CD4-positive, CD25-positive, alpha-beta regulatory T cell (primary cell): Measurements from ENCODE around the gene EFL1. TPM values are rescaled to one million over a fixed set of nuclear protein-coding genes. Genes with fewer than 3 reads are reported as not detected.
"Not testable (repeated sequence)": the region's sequence is repeated elsewhere in the genome, so short reads cannot be mapped to it uniquely, and the experiment has no call there.

Experiments used
- ATAC-seq, 2 donors: fragments of 150-1000 bp; cut with Tn5 transposase; one replicate each; pipeline ENCODE4 v1.10.0; 2021; ENCODE audit warnings: low read depth in 2 of 2, moderate number of reproducible peaks in 2 of 2, moderate library complexity in 1 of 2
- DNase-seq, 3 donors: peaks; one replicate each; pipeline versions ENCODE4 v3.0.0 to v3.0.0-alpha.2; 2012 to 2022; ENCODE audit warnings: mixed read lengths in 1 of 3
- H3K27ac ChIP-seq: one replicate; pipeline ENCODE4 v1.7.0; 2013; ENCODE audit warnings: mild to moderate bottlenecking, low read length; ENCODE audit not compliant: insufficient read depth, poor library complexity, severe bottlenecking
- H3K27me3 ChIP-seq: one replicate; pipeline ENCODE4 v1.7.0; 2013; ENCODE audit warnings: low read length; ENCODE audit not compliant: control insufficient read depth, insufficient read depth
- H3K36me3 ChIP-seq: one replicate; pipeline ENCODE4 v1.7.0; 2013; ENCODE audit warnings: mild to moderate bottlenecking, low read length, moderate library complexity; ENCODE audit not compliant: control insufficient read depth, insufficient read depth
- H3K4me1 ChIP-seq: 2 replicates; pipeline ENCODE4 v1.7.0; 2013; ENCODE audit warnings: mild to moderate bottlenecking, low read length; ENCODE audit not compliant: insufficient read depth, control insufficient read depth, poor library complexity, severe bottlenecking
- H3K4me3 ChIP-seq: one replicate; pipeline ENCODE4 v1.7.0; 2013; ENCODE audit warnings: low read depth, mild to moderate bottlenecking, low read length, moderate library complexity
- H3K9me3 ChIP-seq, 2 experiments: 1 replicate in 1 of 2; 2 replicates in 1 of 2; pipeline ENCODE4 v1.7.0; 2013; ENCODE audit warnings: low read length in 2 of 2, mild to moderate bottlenecking in 1 of 2, moderate library complexity in 1 of 2; ENCODE audit not compliant: control insufficient read depth in 2 of 2
- H3K27ac Mint-ChIP-seq, 3 donors: one replicate each; pipeline ENCODE4 v1.8.0; 2020 to 2022; ENCODE audit warnings: mild to moderate bottlenecking in 3 of 3, mixed read lengths in 3 of 3, moderate library complexity in 2 of 3
- H3K27me3 Mint-ChIP-seq: one replicate; pipeline ENCODE4 v1.8.0; 2022; ENCODE audit warnings: mild to moderate bottlenecking, mixed read lengths
- H3K36me3 Mint-ChIP-seq: one replicate; pipeline ENCODE4 v1.8.0; 2020; ENCODE audit warnings: mixed read lengths
- H3K4me1 Mint-ChIP-seq, 4 donors: one replicate each; pipeline ENCODE4 v1.8.0; 2020 to 2022; ENCODE audit warnings: mixed read lengths in 4 of 4, mild to moderate bottlenecking in 1 of 4
- H3K4me3 Mint-ChIP-seq, 4 donors: one replicate each; pipeline ENCODE4 v1.8.0; 2020 to 2022; ENCODE audit warnings: mild to moderate bottlenecking in 4 of 4, mixed read lengths in 4 of 4, moderate library complexity in 3 of 4
- H3K9me3 Mint-ChIP-seq, 7 donors: one replicate each; pipeline ENCODE4 v1.8.0; 2020 to 2022; ENCODE audit warnings: mixed read lengths in 7 of 7, mild to moderate bottlenecking in 3 of 7, moderate library complexity in 2 of 7
- polyA plus RNA-seq, 4 donors: library from polyadenylated mRNA; unstranded; fragments of 300-500 nt; fragmentation: Illumina TruSeq; gene quantifications; one replicate each; pipeline ENCODE4 v1.2.3, GENCODE V29; 2021
- total RNA-seq: library from RNA; stranded (reverse); gene quantifications from one replicate; pipeline ENCODE4 v1.2.3, GENCODE V29; 2022

Gene EFL1
- total and polyA plus RNA-seq, 5 donors from 2014 or later: 11.6 to 18.2 (median 16.3) TPM

GRCh38 chr15:82228750-82229149 lies 33.8 kb downstream of the EFL1 start:
- DNase-seq (no peak), ATAC-seq (no peak)
- H3K36me3 Mint-ChIP-seq: peaks cover 44% of the 10 kb centered on the region
- H3K9me3 Mint-ChIP-seq: no peaks in the 10 kb centered on the region
- H3K4me3 Mint-ChIP-seq: no peak overlapping the region
- no peaks in the 10 kb centered on the region for H3K27me3 Mint-ChIP-seq
- Histone ChIP-seq H3K27ac (no peak overlapping the region), H3K27me3 (no peaks in the 10 kb centered on the region), H3K36me3 (peaks cover 35% of the 10 kb centered on the region), H3K9me3 (no peaks in the 10 kb centered on the region), H3K4me3 (no peak overlapping the region), H3K4me1 (no peaks in the 10 kb centered on the region)
- H3K27ac Mint-ChIP-seq: no peak overlapping the region
- peaks cover 0 to 7% (median 6%) of the 10 kb centered on the region in 4 donors for H3K4me1 Mint-ChIP-seq

GRCh38 chr15:82221535-82221934 lies 41.0 kb downstream of the EFL1 start:
- not testable (repeated sequence) for H3K27ac ChIP-seq, H3K4me3 ChIP-seq, H3K27me3 Mint-ChIP-seq, H3K4me1 ChIP-seq, H3K9me3 ChIP-seq, H3K9me3 Mint-ChIP-seq, H3K4me3 Mint-ChIP-seq, H3K4me1 Mint-ChIP-seq, ATAC-seq, H3K27me3 ChIP-seq
- DNase-seq: peak in 2 of 3 donors; percentile 7 to 62
- peaks cover 26% of the 10 kb centered on the region for H3K36me3 ChIP-seq
- Mint-ChIP-seq H3K27ac (peak overlapping the region; percentile 26 to 83 (median 64)), H3K36me3 (peaks cover 51% of the 10 kb centered on the region)

GRCh38 chr15:82216092-82216491 lies 46.4 kb downstream of the EFL1 start:
- ATAC-seq, H3K4me1 ChIP-seq, DNase-seq, H3K9me3 Mint-ChIP-seq, H3K27me3 Mint-ChIP-seq, H3K4me3 ChIP-seq, H3K9me3 ChIP-seq, H3K4me3 Mint-ChIP-seq, H3K4me1 Mint-ChIP-seq, H3K27ac Mint-ChIP-seq, H3K27me3 ChIP-seq, H3K27ac ChIP-seq: not testable (repeated sequence)
- peaks cover 62% of the 10 kb centered on the region for H3K36me3 Mint-ChIP-seq
- H3K36me3 ChIP-seq: peaks cover 37% of the 10 kb centered on the region

- H3K27me3 Mint-ChIP-seq: not testable (repeated sequence)
- H3K36me3 Mint-ChIP-seq: peaks cover 51% of the 10 kb centered on the region
Observed at GRCh38 chr15:82212201-82212600, 50.3 kb downstream of the EFL1 start.

GRCh38 chr15:82210066-82210597 lies 52.4 kb downstream of the EFL1 start:
- not testable (repeated sequence) for H3K4me3 ChIP-seq, H3K27me3 ChIP-seq, H3K27ac Mint-ChIP-seq, DNase-seq, H3K4me1 ChIP-seq, H3K27ac ChIP-seq, H3K9me3 ChIP-seq, H3K9me3 Mint-ChIP-seq, H3K4me3 Mint-ChIP-seq, ATAC-seq, H3K27me3 Mint-ChIP-seq
- peaks cover 0 to 11% (median 4%) of the 10 kb centered on the region in 4 donors for H3K4me1 Mint-ChIP-seq
- peaks cover 13% of the 10 kb centered on the region for H3K36me3 ChIP-seq
- peaks cover 40% of the 10 kb centered on the region for H3K36me3 Mint-ChIP-seq

More at GRCh38 chr15:82212201-82212600, 50.3 kb downstream of the EFL1 start:
- H3K27ac ChIP-seq, H3K9me3 ChIP-seq, H3K4me3 ChIP-seq, H3K27ac Mint-ChIP-seq, H3K27me3 ChIP-seq, H3K9me3 Mint-ChIP-seq, H3K4me1 ChIP-seq, H3K4me1 Mint-ChIP-seq, ATAC-seq, H3K4me3 Mint-ChIP-seq, DNase-seq: not testable (repeated sequence)
- H3K36me3 ChIP-seq: peaks cover 16% of the 10 kb centered on the region

- H3K9me3 ChIP-seq: not testable (repeated sequence)
Observed at GRCh38 chr15:82204575-82204974, 58.0 kb downstream of the EFL1 start.

GRCh38 chr15:82197733-82198594 lies 64.6 kb downstream of the EFL1 start:
- Histone ChIP-seq H3K9me3 (no peaks in the 10 kb centered on the region), H3K27ac (no peak overlapping the region), H3K4me1 (no peaks in the 10 kb centered on the region), H3K4me3 (no peak overlapping the region), H3K27me3 (no peaks in the 10 kb centered on the region), H3K36me3 (peaks cover 3% of the 10 kb centered on the region)
- Mint-ChIP-seq H3K9me3 (no peaks in the 10 kb centered on the region), H3K4me1 (peaks cover 0 to 5% (median 2%) of the 10 kb centered on the region in 4 donors), H3K36me3 (peaks cover 11% of the 10 kb centered on the region), H3K27me3 (no peaks in the 10 kb centered on the region), H3K4me3 (no peak overlapping the region), H3K27ac (no peak overlapping the region)
- ATAC-seq (peak; percentile 34 to 47), DNase-seq (peak; percentile 26 to 72 (median 40))

More at GRCh38 chr15:82204575-82204974, 58.0 kb downstream of the EFL1 start:
- not testable (repeated sequence) for H3K36me3 ChIP-seq, H3K27me3 ChIP-seq, H3K4me1 ChIP-seq, ATAC-seq, H3K4me3 Mint-ChIP-seq, H3K9me3 Mint-ChIP-seq, DNase-seq, H3K27me3 Mint-ChIP-seq, H3K4me3 ChIP-seq, H3K27ac ChIP-seq
- Mint-ChIP-seq H3K36me3 (peaks cover 21% of the 10 kb centered on the region), H3K27ac (peak overlapping the region in 1 of 3 donors; percentile 55), H3K4me1 (peaks cover 6 to 19% (median 9%) of the 10 kb centered on the region in 4 donors)
